ENCODE measurements around the gene SKIC2. TPM values are rescaled to one million over a fixed set of nuclear protein-coding genes. Genes with fewer than 3 reads are reported as not detected.
A peak's percentile ranks its signal among the peaks of the same experiment; 100 is the strongest.

The SKIC2 gene
- polyA plus RNA-seq, 3 donors, result 28.7 to 62.6 (median 59.6) TPM

- WGBS, 3 donors, result 4 to 20% (median 19%) methylated on average over 6 of the region's 6 CpGs
- no peak overlapping the region for H3K27ac ChIP-seq (ENCODE audit: low read depth, low read length)
Observed at GRCh38 chr6:31940256-31940664, 18.7 kb upstream of the SKIC2 start.

DNA sequence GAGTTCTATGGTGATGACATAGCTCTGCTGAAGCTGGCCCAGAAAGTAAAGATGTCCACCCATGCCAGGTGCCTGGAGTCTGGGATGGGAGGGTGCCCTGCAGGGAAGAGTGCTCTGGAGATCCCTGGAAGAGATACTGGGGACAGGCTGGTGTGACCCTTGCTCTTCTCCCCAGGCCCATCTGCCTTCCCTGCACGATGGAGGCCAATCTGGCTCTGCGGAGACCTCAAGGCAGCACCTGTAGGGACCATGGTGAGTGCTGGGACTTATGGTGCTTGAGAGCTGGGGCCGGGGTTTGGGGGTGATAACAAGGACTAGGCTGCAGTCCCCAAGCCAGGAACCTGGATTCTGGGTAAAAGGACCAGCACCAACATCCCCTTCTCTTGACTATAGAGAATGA is 15.2 kb upstream of the SKIC2 start:
- no peak overlapping the region for H3K27ac ChIP-seq (ENCODE audit: low read depth, low read length)
- WGBS, 3 donors, result 80 to 88% (median 85%) methylated on average over 3 of the region's 3 CpGs

DNA sequence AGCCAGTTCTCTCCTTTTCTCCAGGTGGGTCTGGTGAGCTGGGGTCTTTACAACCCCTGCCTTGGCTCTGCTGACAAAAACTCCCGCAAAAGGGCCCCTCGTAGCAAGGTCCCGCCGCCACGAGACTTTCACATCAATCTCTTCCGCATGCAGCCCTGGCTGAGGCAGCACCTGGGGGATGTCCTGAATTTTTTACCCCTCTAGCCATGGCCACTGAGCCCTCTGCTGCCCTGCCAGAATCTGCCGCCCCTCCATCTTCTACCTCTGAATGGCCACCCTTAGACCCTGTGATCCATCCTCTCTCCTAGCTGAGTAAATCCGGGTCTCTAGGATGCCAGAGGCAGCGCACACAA is 13.8 kb upstream of the SKIC2 start:
- 67 to 82% (median 71%) methylated on average over 9 of the region's 9 CpGs for WGBS, 3 donors
- no peak overlapping the region for H3K27ac ChIP-seq (ENCODE audit: low read depth, low read length)

DNA sequence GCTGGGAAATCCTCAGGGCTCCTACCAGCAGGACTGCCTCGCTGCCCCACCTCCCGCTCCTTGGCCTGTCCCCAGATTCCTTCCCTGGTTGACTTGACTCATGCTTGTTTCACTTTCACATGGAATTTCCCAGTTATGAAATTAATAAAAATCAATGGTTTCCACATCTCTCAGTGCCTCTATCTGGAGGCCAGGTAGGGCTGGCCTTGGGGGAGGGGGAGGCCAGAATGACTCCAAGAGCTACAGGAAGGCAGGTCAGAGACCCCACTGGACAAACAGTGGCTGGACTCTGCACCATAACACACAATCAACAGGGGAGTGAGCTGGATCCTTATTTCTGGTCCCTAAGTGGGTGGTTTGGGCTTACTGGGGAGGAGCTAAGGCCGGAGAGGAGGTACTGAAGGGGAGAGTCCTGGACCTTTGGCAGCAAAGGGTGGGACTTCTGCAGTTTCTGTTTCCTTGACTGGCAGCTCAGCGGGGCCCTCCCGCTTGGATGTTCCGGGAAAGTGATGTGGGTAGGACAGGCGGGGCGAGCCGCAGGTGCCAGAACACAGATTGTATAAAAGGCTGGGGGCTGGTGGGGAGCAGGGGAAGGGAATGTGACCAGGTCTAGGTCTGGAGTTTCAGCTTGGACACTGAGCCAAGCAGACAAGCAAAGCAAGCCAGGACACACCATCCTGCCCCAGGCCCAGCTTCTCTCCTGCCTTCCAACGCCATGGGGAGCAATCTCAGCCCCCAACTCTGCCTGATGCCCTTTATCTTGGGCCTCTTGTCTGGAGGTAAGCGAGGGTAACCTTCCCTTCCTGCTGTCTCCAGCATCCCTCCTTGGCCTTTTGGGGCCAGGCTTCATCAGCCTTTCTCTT is 13.2 kb upstream of the SKIC2 start, which contains the start of gene CFB:
Gene CFB (plus strand): TSS at position 589 of the 863 bp plus-strand sequence. CDS start 127 bp downstream, at position 716.
- 37 to 46% (median 43%) methylated on average over 11 of the region's 11 CpGs for WGBS, 3 donors
- peak within 1 kb of the TSS; percentile 44 for H3K27ac ChIP-seq (ENCODE audit: low read depth, low read length)

- H3K27ac ChIP-seq (ENCODE audit: low read depth, low read length), result peak overlapping the region; percentile 44
- WGBS, 3 donors, result 66 to 82% (median 74%) methylated on average over 11 of the region's 11 CpGs
Observed at GRCh38 chr6:31946370-31946885, 12.5 kb upstream of the SKIC2 start.

DNA sequence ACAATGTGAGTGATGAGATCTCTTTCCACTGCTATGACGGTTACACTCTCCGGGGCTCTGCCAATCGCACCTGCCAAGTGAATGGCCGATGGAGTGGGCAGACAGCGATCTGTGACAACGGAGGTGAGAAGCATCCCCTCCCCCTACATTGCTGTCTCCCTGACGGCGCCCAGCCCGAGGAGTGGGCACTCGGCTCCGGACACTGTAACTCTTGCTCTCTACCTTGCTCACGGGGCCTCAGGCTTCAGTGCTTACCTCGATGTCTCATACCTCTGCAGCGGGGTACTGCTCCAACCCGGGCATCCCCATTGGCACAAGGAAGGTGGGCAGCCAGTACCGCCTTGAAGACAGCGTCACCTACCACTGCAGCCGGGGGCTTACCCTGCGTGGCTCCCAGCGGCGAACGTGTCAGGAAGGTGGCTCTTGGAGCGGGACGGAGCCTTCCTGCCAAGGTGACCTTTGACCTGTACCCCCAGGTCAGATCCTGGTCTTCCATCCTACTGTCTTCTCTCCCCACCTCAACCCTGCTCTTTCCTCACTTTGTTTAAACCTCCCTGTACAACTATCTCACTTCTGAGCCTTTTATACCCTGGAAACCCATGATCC is 11.8 kb upstream of the SKIC2 start:
- 86 to 89% (median 87%) methylated on average over 24 of the region's 24 CpGs for WGBS, 3 donors
- no peak overlapping the region for H3K27ac ChIP-seq (ENCODE audit: low read depth, low read length)

- no peak overlapping the region for H3K27ac ChIP-seq (ENCODE audit: low read depth, low read length)
- 76 to 91% (median 86%) methylated on average over 4 of the region's 4 CpGs for WGBS, 3 donors
Observed at GRCh38 chr6:31947864-31948263, 11.1 kb upstream of the SKIC2 start.

DNA sequence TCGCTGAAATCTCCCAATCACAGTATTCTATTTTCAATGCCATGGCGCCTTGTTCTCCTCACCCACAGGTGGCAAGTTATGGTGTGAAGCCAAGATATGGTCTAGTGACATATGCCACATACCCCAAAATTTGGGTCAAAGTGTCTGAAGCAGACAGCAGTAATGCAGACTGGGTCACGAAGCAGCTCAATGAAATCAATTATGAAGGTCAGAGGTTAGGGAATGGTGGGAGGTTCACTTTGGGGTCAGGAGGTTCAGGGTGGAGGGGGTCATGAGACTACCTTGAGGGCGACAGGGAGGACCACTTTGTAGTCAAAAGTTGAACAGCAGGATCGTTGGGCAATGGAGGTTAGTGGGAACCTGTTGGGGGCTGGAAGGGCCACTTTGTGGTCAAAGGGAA is 10.7 kb upstream of the SKIC2 start:
- no peak overlapping the region for H3K27ac ChIP-seq (ENCODE audit: low read depth, low read length)
- WGBS, 3 donors, result 69 to 82% (median 76%) methylated on average over 5 of the region's 5 CpGs

DNA sequence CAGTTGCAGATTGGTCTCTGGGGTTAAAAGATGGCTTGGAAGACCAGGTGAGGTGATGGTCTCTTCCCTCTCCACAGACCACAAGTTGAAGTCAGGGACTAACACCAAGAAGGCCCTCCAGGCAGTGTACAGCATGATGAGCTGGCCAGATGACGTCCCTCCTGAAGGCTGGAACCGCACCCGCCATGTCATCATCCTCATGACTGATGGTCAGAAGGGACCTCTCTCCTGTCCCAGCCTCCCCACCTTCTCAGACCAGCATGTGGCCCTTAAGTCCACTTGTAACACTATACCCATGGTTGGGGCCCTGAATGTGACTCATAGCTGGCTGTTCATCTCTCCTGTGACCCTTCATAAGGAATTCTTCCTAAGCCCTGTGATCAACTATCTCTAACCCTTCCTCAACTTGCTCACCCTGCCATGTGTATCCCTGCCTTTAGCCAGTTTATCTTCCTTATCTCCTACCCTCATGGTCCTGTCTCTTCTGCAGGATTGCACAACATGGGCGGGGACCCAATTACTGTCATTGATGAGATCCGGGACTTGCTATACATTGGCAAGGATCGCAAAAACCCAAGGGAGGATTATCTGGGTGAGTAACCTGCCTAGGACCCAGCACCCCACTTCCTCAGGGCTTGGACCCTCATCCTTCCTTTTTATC is 10.1 kb upstream of the SKIC2 start:
- no peak overlapping the region for H3K27ac ChIP-seq (ENCODE audit: low read depth, low read length)
- 66 to 72% (median 67%) methylated on average over 6 of the region's 6 CpGs for WGBS, 3 donors

DNA sequence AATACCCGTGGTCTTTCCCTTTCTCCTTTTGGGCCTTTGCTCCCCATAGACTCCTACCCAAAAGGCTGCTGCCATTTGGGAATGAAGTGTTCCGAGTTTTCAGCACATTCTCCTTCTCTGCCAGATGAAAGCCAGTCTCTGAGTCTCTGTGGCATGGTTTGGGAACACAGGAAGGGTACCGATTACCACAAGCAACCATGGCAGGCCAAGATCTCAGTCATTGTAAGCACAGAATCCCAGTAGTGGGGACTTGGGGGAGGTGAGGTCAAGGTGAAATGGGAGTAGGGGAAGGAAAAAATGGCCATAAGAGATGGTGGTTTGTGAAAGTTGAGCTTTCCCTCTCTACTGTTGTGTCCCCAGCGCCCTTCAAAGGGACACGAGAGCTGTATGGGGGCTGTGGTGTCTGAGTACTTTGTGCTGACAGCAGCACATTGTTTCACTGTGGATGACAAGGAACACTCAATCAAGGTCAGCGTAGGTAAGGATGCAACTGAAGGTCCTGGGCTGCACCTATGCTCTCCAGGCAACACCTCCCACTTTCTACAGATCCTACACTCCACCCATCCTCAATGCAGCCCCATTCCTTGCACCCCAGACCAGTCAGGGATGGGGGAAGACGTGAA is 8.9 kb upstream of the SKIC2 start:
- no peak overlapping the region for H3K27ac ChIP-seq (ENCODE audit: low read depth, low read length)
- WGBS, 3 donors, result 81 to 92% (median 83%) methylated on average over 7 of the region's 7 CpGs

GRCh38 chr6:31952140-31952805 is 6.7 kb upstream of the SKIC2 start:
- WGBS, 3 donors, result 48 to 57% (median 53%) methylated on average over 5 of the region's 5 CpGs
- no peak overlapping the region for H3K27ac ChIP-seq (ENCODE audit: low read depth, low read length)

DNA sequence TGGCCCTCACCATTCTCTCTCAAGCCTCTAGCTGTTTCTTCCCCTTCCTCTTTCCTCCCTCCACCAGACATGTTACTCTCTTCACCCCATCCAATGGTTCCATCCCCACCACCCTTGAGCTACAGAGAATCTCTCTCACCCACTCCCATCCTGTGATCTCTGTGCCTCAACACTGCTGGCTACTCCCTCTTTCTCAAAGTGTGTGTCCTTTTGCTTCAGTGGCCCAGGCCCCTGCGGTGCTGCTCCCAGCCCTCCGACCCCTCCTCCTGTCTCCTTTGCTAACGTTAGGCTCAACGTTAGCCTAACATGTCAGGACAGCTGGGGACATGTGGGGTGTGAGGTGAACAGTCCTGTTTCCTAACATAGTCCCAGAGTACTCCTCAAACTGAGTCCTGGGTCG is 6.1 kb upstream of the SKIC2 start:
- H3K27ac ChIP-seq (ENCODE audit: low read depth, low read length), result no peak overlapping the region
- WGBS, 3 donors, result 75 to 81% (median 77%) methylated on average over 5 of the region's 5 CpGs

- WGBS, 3 donors, result 95 to 98% (median 96%) methylated on average over 28 of the region's 28 CpGs
Observed at GRCh38 chr6:31954511-31954910, 4.5 kb upstream of the SKIC2 start.

GRCh38 chr6:31956796-31957195 is 2.2 kb upstream of the SKIC2 start:
- no peak overlapping the region for H3K27ac ChIP-seq (ENCODE audit: low read depth, low read length)
- 64 to 99% (median 65%) methylated on average over 3 of the region's 3 CpGs for WGBS, 3 donors

More at GRCh38 chr6:31954511-31954910, 4.5 kb upstream of the SKIC2 start:
- H3K27ac ChIP-seq (ENCODE audit: low read depth, low read length), result no peak overlapping the region

GRCh38 chr6:31958412-31958740 is 599 bp upstream of the SKIC2 start:
- 8 to 13% (median 10%) methylated on average over 11 of the region's 11 CpGs for WGBS, 3 donors

DNA sequence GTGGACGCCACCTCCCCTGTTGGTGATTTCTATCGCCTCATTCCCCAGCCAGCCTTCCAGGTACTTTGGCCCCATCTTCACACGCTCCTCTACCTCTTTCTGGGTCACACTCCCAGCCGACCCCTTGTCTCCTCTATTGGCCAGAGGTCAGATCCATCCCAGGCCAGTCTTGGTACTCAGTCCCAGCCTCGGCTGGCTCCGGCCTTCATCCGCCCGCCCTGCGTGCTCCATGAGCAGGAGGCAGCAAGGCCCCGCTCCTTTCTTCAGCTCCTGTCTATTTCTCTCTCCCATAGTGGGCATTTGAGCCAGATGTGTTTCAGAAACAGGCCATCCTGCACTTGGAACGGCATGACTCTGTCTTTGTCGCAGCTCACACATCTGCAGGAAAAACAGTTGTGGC is 2.6 kb downstream of the SKIC2 start:
- H3K27ac ChIP-seq (ENCODE audit: low read depth, low read length), result no peak overlapping the region
- WGBS, 3 donors, result 95 to 96% (median 95%) methylated on average over 12 of the region's 12 CpGs

More at GRCh38 chr6:31958412-31958740, 599 bp upstream of the SKIC2 start:
- H3K27ac ChIP-seq (ENCODE audit: low read depth, low read length), result peak overlapping the region; percentile 28

DNA sequence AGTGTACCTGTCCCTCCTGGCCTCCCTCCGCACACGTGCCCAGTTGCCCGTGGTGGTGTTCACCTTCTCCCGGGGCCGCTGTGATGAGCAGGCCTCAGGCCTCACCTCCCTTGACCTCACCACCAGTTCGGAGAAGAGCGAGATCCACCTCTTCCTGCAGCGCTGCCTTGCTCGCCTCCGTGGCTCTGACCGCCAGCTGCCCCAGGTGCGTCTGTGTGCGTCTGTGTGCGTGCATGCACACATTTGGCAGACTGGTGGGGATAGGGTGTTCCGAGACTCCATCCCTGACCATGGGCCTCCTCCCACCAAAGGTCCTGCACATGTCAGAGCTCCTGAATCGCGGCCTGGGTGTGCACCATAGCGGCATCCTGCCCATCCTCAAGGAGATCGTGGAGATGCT is 4.9 kb downstream of the SKIC2 start:
- 96 to 97% (median 96%) methylated on average over 19 of the region's 19 CpGs for WGBS, 3 donors
- no peak overlapping the region for H3K27ac ChIP-seq (ENCODE audit: low read depth, low read length)

GRCh38 chr6:31965700-31966099 is 6.7 kb downstream of the SKIC2 start:
- no peak overlapping the region for H3K27ac ChIP-seq (ENCODE audit: low read depth, low read length)
- WGBS, 3 donors, result 88 to 91% (median 89%) methylated on average over 13 of the region's 13 CpGs
